NCI-H748 (cell line): Measurements from ENCODE around the gene RRP15.
A peak's percentile ranks its signal among the peaks of the same experiment; 100 is the strongest.

Experiments used
- DNase-seq: peaks from one replicate; lab custom pipeline; 2025; ENCODE audit not compliant: unreplicated experiment; lab: John Stamatoyannopoulos, UW

RRP15 gene

GRCh38 chr1:218336328-218336727 is 51.2 kb downstream of the RRP15 start:
- peak; percentile 71 for DNase-seq

GRCh38 chr1:218339267-218339831 is 54.3 kb downstream of the RRP15 start:
- DNase-seq = peak; percentile 44

- no peak for DNase-seq
Measured at GRCh38 chr1:218341325-218341724, 56.2 kb downstream of the RRP15 start.

DNA sequence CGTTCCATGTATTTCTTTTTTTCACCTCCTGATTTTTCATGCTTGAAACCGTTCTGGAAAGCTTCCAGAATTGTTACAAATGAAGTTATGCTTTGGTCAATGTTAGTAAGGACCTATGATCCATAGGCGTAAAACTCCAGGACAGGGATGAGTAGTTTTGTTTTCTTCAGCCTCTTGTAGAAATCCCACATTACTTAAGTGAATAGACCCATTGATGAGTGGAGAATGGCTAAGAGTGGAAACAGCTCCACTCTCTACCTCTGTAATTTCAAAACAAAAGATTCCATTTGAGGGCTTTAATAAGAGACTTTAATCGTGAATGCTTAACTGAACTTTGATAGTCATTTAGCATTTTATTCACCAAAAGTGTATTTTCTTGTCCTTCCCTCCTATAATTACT is 57.0 kb downstream of the RRP15 start:
- no peak for DNase-seq

DNA sequence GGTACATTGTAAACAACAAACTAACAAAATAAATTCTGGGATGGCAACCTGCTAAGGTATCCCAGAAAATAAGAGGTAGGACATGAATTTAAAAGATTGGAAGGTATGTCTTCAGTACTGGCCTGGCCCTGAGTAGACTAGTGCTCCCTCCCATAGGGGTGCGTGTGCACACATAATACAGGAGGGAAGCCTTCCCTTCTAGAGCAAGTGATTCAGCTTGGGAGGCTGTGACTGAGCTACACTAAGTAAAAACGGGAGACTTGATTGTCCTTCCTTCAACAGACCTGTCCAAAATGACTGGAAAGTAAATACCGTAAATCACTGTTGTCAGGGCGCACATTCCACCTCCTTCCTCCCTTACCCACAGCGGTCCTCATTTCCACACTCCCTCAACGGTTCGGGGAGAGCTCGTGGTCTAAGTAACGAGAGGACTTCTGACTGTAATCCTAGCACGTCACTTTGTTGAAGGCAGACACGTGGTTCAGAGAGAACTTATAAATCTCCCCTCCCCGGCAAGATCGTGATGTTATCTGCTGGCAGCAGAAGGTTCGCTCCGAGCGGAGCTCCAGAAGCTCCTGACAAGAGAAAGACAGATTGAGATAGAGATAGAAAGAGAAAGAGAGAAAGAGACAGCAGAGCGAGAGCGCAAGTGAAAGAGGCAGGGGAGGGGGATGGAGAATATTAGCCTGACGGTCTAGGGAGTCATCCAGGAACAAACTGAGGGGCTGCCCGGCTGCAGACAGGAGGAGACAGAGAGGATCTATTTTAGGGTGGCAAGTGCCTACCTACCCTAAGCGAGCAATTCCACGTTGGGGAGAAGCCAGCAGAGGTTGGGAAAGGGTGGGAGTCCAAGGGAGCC is 60.0 kb downstream of the RRP15 start, which contains the start of gene TGFB2:
TSS of gene TGFB2 (plus strand) at position 523 of the 859 bp plus-strand sequence. CDS start 1,366 bp downstream, outside the sequence.
- DNase-seq = peak; percentile 77

GRCh38 chr1:218345673-218346390 is 60.7 kb downstream of the RRP15 start:
- DNase-seq = peak; percentile 77

DNA sequence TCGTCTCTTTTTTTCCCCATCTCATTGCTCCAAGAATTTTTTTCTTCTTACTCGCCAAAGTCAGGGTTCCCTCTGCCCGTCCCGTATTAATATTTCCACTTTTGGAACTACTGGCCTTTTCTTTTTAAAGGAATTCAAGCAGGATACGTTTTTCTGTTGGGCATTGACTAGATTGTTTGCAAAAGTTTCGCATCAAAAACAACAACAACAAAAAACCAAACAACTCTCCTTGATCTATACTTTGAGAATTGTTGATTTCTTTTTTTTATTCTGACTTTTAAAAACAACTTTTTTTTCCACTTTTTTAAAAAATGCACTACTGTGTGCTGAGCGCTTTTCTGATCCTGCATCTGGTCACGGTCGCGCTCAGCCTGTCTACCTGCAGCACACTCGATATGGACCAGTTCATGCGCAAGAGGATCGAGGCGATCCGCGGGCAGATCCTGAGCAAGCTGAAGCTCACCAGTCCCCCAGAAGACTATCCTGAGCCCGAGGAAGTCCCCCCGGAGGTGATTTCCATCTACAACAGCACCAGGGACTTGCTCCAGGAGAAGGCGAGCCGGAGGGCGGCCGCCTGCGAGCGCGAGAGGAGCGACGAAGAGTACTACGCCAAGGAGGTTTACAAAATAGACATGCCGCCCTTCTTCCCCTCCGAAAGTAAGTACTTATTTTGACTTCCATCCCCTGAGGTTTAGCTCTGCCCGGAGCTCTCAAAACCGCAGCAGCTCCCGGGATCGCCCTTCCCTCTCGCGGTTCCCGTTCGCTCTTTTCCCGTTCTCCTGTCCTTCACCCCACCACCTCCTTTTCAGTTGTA is 61.5 kb downstream of the RRP15 start:
- peak; percentile 60 for DNase-seq

DNA sequence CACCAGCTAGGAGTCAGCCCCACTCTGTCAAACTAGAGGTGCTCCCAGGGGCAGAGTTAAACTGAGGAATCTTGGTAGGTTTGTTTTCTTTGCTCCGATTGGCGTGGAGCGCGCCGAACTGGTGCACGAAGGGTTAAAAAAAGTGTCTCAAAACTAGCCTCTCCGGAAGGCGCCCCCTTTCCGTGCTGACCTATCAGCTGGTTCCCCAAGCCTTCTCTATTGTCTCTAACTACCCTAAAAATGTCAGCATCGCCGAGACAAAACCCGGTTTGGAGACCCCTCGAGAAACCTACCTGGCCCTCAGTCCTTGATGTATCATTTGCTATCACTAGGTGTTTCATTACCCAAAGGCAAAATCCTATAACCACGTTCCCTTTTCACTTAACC is 62.2 kb downstream of the RRP15 start:
- peak; percentile 50 for DNase-seq

- peak; percentile 59 for DNase-seq
Measured at GRCh38 chr1:218347723-218348627, 62.9 kb downstream of the RRP15 start.

DNA sequence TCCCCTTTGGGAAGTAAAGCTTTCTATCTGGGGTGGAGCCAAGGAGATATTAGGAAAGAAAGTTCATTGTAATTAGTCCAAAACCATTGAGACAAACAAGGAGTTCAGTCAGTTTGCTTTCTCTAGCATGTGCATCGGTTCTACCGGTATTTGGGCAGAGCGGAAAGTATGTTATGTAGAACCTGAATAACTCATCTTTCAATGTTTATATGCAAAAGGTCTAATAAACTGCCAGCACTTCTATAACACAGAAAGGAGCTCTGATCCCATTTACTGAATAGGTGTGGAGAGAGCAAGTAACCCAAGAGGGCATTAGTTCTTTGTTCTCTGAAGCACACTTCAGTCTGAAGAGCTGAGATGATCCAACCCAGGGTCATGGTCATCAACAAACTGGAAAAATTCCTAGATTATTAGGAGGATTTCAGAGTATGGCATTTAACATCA is 63.6 kb downstream of the RRP15 start:
- peak; percentile 75 for DNase-seq

DNA sequence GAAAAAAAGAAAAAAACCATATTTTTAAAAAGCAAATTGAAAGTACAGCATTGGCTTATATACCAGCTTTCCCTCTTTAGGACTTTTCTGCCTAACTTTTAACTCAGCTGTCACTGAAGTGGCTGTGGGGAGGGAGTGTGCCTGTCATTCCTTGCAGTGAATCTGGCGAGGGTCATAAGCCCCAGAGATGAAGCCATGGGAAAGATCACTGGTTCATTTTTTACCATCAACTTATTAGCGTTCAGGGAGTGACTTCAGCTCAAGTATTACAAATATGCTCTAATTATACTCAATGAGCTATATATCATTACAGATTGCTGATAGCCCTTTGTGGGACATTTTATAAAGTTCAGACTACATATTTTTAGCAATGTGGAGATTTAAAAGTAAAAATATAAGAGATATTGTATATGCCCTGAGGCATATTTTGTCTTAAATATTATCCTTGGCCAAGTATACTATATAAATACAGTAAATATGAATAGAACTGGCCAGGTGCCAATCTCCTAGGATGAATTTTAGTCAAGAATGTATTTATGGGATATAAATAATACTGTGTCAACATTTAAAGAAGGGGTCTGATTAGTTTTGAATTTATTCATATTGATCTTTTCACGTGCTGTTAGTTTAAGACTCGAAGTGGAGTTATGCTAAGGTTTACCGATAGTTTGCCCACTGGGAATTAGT is 64.4 kb downstream of the RRP15 start:
- peak; percentile 11 for DNase-seq

DNA sequence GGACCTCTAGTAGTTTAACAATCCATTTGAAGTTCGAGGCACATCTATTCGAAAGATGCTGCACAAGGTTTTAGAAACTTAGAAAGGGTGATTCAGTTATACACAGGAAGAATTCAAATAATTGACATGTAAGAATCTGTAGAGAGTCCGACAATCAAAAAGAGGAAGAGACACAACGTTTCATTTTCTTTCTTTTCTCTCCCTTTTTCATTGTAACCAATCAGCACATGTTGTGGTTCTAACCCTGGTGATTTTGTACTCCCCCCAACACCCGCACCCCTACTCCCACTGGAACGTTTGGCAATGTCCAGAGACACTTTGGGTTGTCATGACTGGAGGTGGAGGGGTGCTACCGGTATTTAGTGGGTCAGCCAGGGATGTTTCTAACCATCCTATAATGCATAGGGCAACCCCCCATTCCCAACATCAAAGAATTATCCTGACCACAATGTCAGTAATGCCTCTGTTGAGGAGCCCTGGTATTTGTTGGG is 65.0 kb downstream of the RRP15 start:
- no peak for DNase-seq

DNA sequence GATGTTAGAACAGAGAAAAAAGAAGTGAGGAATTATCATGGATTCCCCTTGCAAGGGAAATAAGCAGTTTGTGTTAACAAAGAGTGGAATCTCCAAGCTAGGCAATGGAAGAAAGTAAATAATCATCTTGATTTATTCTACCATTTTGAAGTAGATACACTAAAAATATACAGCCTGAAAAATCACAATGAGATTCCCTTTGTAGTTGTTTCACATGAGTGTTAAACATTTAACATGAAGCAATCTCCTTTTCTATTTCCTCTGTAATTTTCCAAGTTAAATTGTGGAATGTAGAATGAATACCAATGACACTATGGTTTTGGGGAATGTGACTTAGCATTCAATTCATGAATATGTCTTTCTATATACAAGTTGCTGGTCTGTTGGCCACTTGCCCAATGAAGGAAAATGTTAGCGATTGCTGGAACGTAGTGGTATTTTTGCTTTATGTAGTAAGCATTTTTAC is 65.7 kb downstream of the RRP15 start:
- no peak for DNase-seq

- no peak for DNase-seq
Measured at GRCh38 chr1:218351391-218352074, 66.4 kb downstream of the RRP15 start.

DNA sequence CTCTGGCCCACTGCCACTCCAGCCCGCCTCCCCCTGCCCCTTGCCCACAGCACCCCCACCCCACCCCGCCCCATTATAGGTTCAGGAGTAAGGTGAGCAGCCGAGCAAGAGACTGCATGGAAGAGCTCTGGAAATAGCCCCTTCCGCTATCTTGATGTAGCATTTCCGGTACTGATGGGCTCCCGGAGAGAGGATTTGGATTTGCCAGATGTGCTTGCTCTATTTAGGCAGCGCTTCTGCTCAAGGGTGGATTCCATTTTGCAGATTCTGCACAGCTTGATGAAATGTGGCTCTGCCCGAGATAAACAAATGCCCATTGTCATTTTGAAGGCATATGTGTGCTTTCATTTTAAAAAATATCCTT is 67.0 kb downstream of the RRP15 start:
- DNase-seq = no peak

DNA sequence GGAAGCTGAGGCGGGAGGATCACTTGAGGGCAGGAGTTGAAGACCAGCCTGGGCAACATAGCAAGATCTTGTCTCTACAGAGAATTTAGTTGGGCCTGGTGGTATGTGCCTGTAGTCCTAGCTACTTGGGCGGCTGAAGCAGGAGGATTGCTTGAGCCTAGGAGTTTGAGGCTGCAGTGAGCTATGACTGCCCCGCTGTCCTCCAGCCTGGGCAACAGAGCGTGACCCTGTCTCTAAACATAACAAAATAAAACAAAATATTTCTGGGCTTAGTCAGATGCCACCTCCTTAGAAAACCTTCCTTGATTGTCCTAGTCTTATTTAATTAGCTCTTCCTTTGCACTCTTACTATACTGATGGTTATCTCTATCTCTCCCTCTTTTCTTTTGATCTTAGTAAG is 68.6 kb downstream of the RRP15 start:
- DNase-seq = no peak

DNA sequence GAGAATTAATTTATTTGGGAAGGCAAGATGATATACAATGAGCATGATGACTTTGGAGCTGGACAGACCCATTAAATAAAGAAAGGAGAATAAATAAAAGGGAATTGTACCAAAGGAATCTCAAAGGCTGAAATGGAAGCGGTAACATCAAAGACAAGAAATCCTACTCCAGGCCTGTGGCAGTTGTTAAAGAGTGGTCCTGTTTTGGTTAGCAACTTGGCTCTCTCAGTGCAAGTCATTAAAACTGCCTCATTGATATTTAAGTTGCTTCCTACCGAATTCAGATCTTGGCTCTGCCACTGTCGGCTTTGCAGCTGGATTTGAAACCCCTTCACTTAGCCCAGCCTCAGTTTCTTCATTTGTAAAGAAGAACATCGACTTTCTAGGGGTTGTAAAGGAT is 70.2 kb downstream of the RRP15 start:
- DNase-seq = no peak

- no peak for DNase-seq
Measured at GRCh38 chr1:218357211-218357892, 72.3 kb downstream of the RRP15 start.
